Mesenchymal stem cell (in vitro differentiated cells and primary cell): ENCODE data around the gene ID4.

Experiments
- DNase-seq: peaks from one replicate; pipeline ENCODE4 v3.0.0-alpha.2; 2013
- H2AFZ ChIP-seq: one replicate; pipeline ENCODE4 v1.6.1; 2013; ENCODE audit warnings: low read depth, mild to moderate bottlenecking, control low read depth, inconsistent platforms, low read length, moderate library complexity
- H2AK5ac ChIP-seq: 2 replicates; pipeline ENCODE4 v1.6.1; 2013; ENCODE audit warnings: low read length, moderate library complexity, mild to moderate bottlenecking, inconsistent platforms; ENCODE audit not compliant: severe bottlenecking
- H2BK120ac ChIP-seq: one replicate; pipeline ENCODE4 v1.6.1; 2013; ENCODE audit warnings: low read depth, mild to moderate bottlenecking, inconsistent platforms, low read length, moderate library complexity
- H2BK12ac ChIP-seq, 2 experiments: one replicate each; pipeline ENCODE4 v1.6.1; 2013; ENCODE audit warnings: inconsistent platforms in 2 of 2, low read length in 2 of 2, mild to moderate bottlenecking in 2 of 2, moderate library complexity in 2 of 2, control low read depth in 1 of 2
- H2BK15ac ChIP-seq: one replicate; pipeline ENCODE4 v1.6.1; 2013; ENCODE audit warnings: mild to moderate bottlenecking, low read depth, inconsistent platforms; ENCODE audit not compliant: poor library complexity, severe bottlenecking
- H2BK5ac ChIP-seq: 2 replicates; pipeline ENCODE4 v1.6.1; 2013; ENCODE audit warnings: low read depth, mild to moderate bottlenecking, low read length, control low read depth, inconsistent platforms; ENCODE audit not compliant: poor library complexity, severe bottlenecking
- H3K14ac ChIP-seq, 2 experiments: one replicate each; pipeline ENCODE4 v1.6.1; 2013; ENCODE audit warnings: inconsistent platforms in 2 of 2, low read length in 2 of 2, control low read depth in 1 of 2, mild to moderate bottlenecking in 1 of 2, moderate library complexity in 1 of 2
- H3K18ac ChIP-seq, 2 experiments: one replicate each; pipeline ENCODE4 v1.6.1; 2013; ENCODE audit warnings: inconsistent platforms in 2 of 2, low read length in 2 of 2, control low read depth in 1 of 2, low read depth in 1 of 2, mild to moderate bottlenecking in 1 of 2
- H3K23ac ChIP-seq, 2 experiments: one replicate each; pipeline ENCODE4 v1.6.1; 2013; ENCODE audit warnings: inconsistent platforms in 2 of 2, low read length in 2 of 2, mild to moderate bottlenecking in 2 of 2, moderate library complexity in 2 of 2, control low read depth in 1 of 2
- H3K27ac ChIP-seq: 2 replicates; pipeline ENCODE4 v1.5.1; 2013; ENCODE audit warnings: mild to moderate bottlenecking, moderate library complexity, low read length, control low read depth, inconsistent platforms; ENCODE audit not compliant: poor library complexity, severe bottlenecking
- H3K27me3 ChIP-seq, 2 experiments: 2 replicates each; pipeline versions ENCODE4 v1.6.1 to v1.7.0; 2013; ENCODE audit warnings: low read length in 2 of 2, mild to moderate bottlenecking in 2 of 2, moderate library complexity in 2 of 2, control low read depth in 1 of 2, inconsistent platforms in 1 of 2; ENCODE audit not compliant: control insufficient read depth in 1 of 2, insufficient read depth in 1 of 2
- H3K36me3 ChIP-seq, 2 experiments: 2 replicates each; pipeline versions ENCODE4 v1.6.1 to v1.7.0; 2013; ENCODE audit warnings: low read length in 2 of 2, control low read depth in 1 of 2, inconsistent platforms in 1 of 2, low read depth in 1 of 2, mild to moderate bottlenecking in 1 of 2; ENCODE audit not compliant: insufficient read depth in 2 of 2, control insufficient read depth in 1 of 2
- H3K4ac ChIP-seq, 2 experiments: one replicate each; pipeline ENCODE4 v1.6.1; 2013; ENCODE audit warnings: inconsistent platforms in 2 of 2, low read length in 2 of 2, mild to moderate bottlenecking in 2 of 2, moderate library complexity in 2 of 2, control low read depth in 1 of 2, low read depth in 1 of 2
- H3K4me1 ChIP-seq: 2 replicates; pipeline ENCODE4 v1.6.1; 2013; ENCODE audit warnings: low read depth, low read length, control low read depth; ENCODE audit not compliant: control insufficient read depth, insufficient read depth
- H3K4me2 ChIP-seq: 2 replicates; pipeline ENCODE4 v1.6.1; 2013; ENCODE audit warnings: low read length, mild to moderate bottlenecking, inconsistent platforms; ENCODE audit not compliant: poor library complexity, severe bottlenecking
- H3K4me3 ChIP-seq, 2 experiments: 2 replicates each; pipeline versions ENCODE4 v1.5.1 to v1.7.0; 2013; ENCODE audit warnings: low read length in 2 of 2, mild to moderate bottlenecking in 2 of 2, control low read depth in 1 of 2, low read depth in 1 of 2; ENCODE audit not compliant: insufficient read depth in 1 of 2
- H3K79me1 ChIP-seq: replicated peaks from 2 replicates; pipeline ENCODE4 v1.6.1; 2013; ENCODE audit warnings: mild to moderate bottlenecking, control low read depth, low read length, inconsistent platforms; ENCODE audit not compliant: poor library complexity, severe bottlenecking
- H3K9ac ChIP-seq: 2 replicates; pipeline ENCODE4 v1.7.0; 2013; ENCODE audit warnings: mild to moderate bottlenecking, low read length, moderate library complexity
- H3K9me3 ChIP-seq: 2 replicates; pipeline ENCODE4 v1.7.0; 2013; ENCODE audit warnings: mild to moderate bottlenecking, low read length; ENCODE audit not compliant: control insufficient read depth
- H4K8ac ChIP-seq: one replicate; pipeline ENCODE4 v1.6.1; 2013; ENCODE audit warnings: inconsistent platforms, mild to moderate bottlenecking, low read length, moderate library complexity
- H4K91ac ChIP-seq: one replicate; pipeline ENCODE4 v1.6.1; 2013; ENCODE audit warnings: mild to moderate bottlenecking, low read length, inconsistent platforms
- WGBS: methylation state at CpG from one replicate; pipeline ENCODE4 v1.1.7; 2013; ENCODE audit warnings: mixed read lengths; 5-methylcytosine and 5-hydroxymethylcytosine counted together

ID4 gene

DNA sequence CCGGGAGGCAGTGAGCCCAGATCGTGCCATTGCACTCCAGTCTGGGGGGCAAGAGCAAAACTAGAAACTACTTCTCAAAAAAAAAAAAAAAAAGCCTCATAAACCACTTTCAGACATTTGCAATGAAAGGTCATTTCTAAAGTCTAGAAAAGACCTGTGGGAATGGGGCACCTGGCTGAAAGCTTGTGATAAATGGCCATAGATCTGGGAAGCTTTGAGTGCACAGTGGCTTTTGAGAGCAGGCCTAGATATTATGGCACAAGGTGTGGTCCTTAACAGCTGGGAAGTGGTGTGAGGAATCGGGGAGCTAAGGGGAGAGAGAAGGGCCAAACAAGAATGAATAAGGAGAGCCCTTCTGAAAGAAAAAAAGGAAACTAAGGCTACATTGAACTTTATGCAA is 33.2 kb downstream of the ID4 start:
- no peak overlapping the region for H4K91ac ChIP-seq
- DNase-seq = no peak
- no peak overlapping the region for H3K18ac ChIP-seq
- no peak overlapping the region for H2BK120ac ChIP-seq
- no peak overlapping the region for H2BK12ac ChIP-seq
- H2AFZ ChIP-seq = no peak overlapping the region
- no peaks in the 10 kb centered on the region for H3K9me3 ChIP-seq
- H3K27ac ChIP-seq = no peak overlapping the region
- no peak overlapping the region for H2BK5ac ChIP-seq
- no peak overlapping the region for H2AK5ac ChIP-seq
- no peak overlapping the region for H3K4me3 ChIP-seq
- no peak overlapping the region for H3K23ac ChIP-seq
- H3K36me3 ChIP-seq = no peaks in the 10 kb centered on the region
- H3K4me2 ChIP-seq = no peak overlapping the region
- no peak overlapping the region for H2BK15ac ChIP-seq
- peaks cover 0 to 15% of the 10 kb centered on the region in 2 experiments for H3K27me3 ChIP-seq
- no peak overlapping the region for H4K8ac ChIP-seq
- H3K4me1 ChIP-seq = no peaks in the 10 kb centered on the region
- no peak overlapping the region for H3K4ac ChIP-seq
- WGBS = 86% methylated on average over 2 of the region's 3 CpGs
- no peaks in the 10 kb centered on the region for H3K79me1 ChIP-seq
- H3K14ac ChIP-seq = no peak overlapping the region
- no peak overlapping the region for H3K9ac ChIP-seq

DNA sequence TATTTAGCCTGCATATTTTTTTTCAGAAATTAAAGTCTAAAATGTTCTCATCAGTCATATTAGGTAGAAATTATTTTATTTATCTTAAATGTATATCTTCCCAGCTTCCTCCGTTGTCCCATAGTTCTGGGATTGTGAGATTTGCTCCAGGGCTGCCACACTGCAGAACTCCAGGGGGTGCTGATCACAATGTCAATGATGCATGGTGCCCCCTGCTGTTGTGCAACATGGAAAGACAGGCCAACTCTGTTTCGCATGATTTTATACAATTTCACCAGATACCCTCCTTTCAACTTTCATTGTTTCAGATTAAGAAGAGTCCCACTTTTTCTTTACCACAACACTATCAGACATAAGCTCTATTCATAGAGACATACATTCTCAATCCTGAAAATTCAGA is 35.9 kb downstream of the ID4 start:
- no peak overlapping the region for H3K23ac ChIP-seq
- H3K18ac ChIP-seq = no peak overlapping the region
- H2AFZ ChIP-seq = no peak overlapping the region
- no peak overlapping the region for H3K27ac ChIP-seq
- no peak overlapping the region for H3K4ac ChIP-seq
- H3K36me3 ChIP-seq = no peaks in the 10 kb centered on the region
- no peak overlapping the region for H3K14ac ChIP-seq
- no peak overlapping the region for H2BK15ac ChIP-seq
- no peaks in the 10 kb centered on the region for H3K4me1 ChIP-seq
- no peak overlapping the region for H3K4me3 ChIP-seq
- no peak overlapping the region for H3K4me2 ChIP-seq
- no peak for DNase-seq
- H2BK120ac ChIP-seq = no peak overlapping the region
- WGBS = 53% methylated on average over 2 of the region's 2 CpGs
- no peak overlapping the region for H4K8ac ChIP-seq
- no peak overlapping the region for H2BK5ac ChIP-seq
- no peak overlapping the region for H2AK5ac ChIP-seq
- H4K91ac ChIP-seq = no peak overlapping the region
- no peak overlapping the region for H3K9ac ChIP-seq
- no peaks in the 10 kb centered on the region for H3K9me3 ChIP-seq
- H3K27me3 ChIP-seq = peaks cover 0 to 11% of the 10 kb centered on the region in 2 experiments
- no peaks in the 10 kb centered on the region for H3K79me1 ChIP-seq
- no peak overlapping the region for H2BK12ac ChIP-seq

DNA sequence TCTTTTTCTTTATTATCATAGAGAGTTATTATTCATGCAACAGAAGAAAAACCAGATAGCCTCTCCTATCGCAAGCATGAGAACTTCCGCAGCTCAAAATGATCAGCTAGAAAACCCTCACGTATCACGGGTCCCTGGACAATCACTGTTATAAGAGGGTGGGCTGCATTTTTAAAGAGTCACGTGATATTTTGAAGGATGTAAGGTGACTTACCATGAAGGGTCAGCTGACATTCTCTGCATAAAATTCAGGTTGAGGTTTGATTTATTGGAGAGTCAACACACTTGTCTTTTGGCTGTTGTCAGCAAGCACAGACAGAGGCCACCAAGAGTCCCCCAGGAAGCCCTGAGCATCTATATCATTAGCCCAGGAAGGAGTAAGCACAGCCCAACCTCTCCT is 39.5 kb downstream of the ID4 start:
- no peaks in the 10 kb centered on the region for H3K79me1 ChIP-seq
- no peak overlapping the region for H2BK120ac ChIP-seq
- no peak overlapping the region for H3K14ac ChIP-seq
- H3K23ac ChIP-seq = no peak overlapping the region
- H3K4me1 ChIP-seq = no peaks in the 10 kb centered on the region
- no peak overlapping the region for H4K91ac ChIP-seq
- H3K4ac ChIP-seq = no peak overlapping the region
- no peak overlapping the region for H4K8ac ChIP-seq
- no peaks in the 10 kb centered on the region for H3K36me3 ChIP-seq
- 89% methylated on average over 5 of the region's 5 CpGs for whole genome bisulfite sequencing
- H2AFZ ChIP-seq = no peak overlapping the region
- no peaks in the 10 kb centered on the region for H3K27me3 ChIP-seq
- H3K4me2 ChIP-seq = no peak overlapping the region
- no peak overlapping the region for H3K27ac ChIP-seq
- no peaks in the 10 kb centered on the region for H3K9me3 ChIP-seq
- no peak overlapping the region for H2BK15ac ChIP-seq
- H2BK12ac ChIP-seq = no peak overlapping the region
- DNase-seq = no peak
- H2AK5ac ChIP-seq = no peak overlapping the region
- H3K4me3 ChIP-seq = no peak overlapping the region
- H2BK5ac ChIP-seq = no peak overlapping the region
- H3K18ac ChIP-seq = no peak overlapping the region
- no peak overlapping the region for H3K9ac ChIP-seq

DNA sequence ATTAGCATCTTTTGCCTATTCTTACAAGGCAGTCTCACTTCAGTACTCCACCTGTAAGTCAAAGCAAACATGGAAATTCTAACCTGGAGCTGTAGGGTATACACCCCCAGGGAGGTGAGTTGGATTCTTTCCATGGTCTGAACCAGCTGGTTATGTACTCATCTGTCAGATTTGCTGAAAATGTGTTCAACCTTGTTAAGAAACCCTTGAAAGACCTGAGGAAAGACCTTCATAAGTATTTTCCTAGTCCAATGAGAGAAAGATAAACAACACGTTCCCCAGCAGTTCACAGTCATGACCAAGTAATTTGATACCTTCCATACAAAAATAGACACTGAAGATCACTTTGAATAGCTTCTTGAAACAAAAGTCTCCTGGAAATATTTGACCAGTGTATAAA is 42.5 kb downstream of the ID4 start:
- H2AFZ ChIP-seq = no peak overlapping the region
- no peak overlapping the region for H4K91ac ChIP-seq
- whole genome bisulfite sequencing = 0% methylated on average over 1 of the region's 1 CpG
- no peak overlapping the region for H2BK5ac ChIP-seq
- H3K9ac ChIP-seq = no peak overlapping the region
- H3K4ac ChIP-seq = no peak overlapping the region
- H3K36me3 ChIP-seq = no peaks in the 10 kb centered on the region
- H3K79me1 ChIP-seq = no peaks in the 10 kb centered on the region
- no peak overlapping the region for H3K14ac ChIP-seq
- H2BK15ac ChIP-seq = no peak overlapping the region
- no peak overlapping the region for H3K4me3 ChIP-seq
- H3K27ac ChIP-seq = no peak overlapping the region
- no peak overlapping the region for H2BK12ac ChIP-seq
- no peak overlapping the region for H4K8ac ChIP-seq
- H3K23ac ChIP-seq = no peak overlapping the region
- no peak overlapping the region for H2BK120ac ChIP-seq
- H3K4me2 ChIP-seq = no peak overlapping the region
- H2AK5ac ChIP-seq = no peak overlapping the region
- DNase-seq = no peak
- no peaks in the 10 kb centered on the region for H3K4me1 ChIP-seq
- no peaks in the 10 kb centered on the region for H3K9me3 ChIP-seq
- H3K27me3 ChIP-seq = no peaks in the 10 kb centered on the region
- H3K18ac ChIP-seq = no peak overlapping the region
